Measurements from ENCODE around the gene CRLF1. TPM values are rescaled to one million over a fixed set of nuclear protein-coding genes. Genes with fewer than 3 reads are reported as not detected.

The CRLF1 gene, protein sequence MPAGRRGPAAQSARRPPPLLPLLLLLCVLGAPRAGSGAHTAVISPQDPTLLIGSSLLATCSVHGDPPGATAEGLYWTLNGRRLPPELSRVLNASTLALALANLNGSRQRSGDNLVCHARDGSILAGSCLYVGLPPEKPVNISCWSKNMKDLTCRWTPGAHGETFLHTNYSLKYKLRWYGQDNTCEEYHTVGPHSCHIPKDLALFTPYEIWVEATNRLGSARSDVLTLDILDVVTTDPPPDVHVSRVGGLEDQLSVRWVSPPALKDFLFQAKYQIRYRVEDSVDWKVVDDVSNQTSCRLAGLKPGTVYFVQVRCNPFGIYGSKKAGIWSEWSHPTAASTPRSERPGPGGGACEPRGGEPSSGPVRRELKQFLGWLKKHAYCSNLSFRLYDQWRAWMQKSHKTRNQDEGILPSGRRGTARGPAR
- total RNA-seq (2022; extraction: Qiagen RNA extraction), result 3.8 to 8.7 TPM (median 5.1 TPM) in 5 replicates

DNA sequence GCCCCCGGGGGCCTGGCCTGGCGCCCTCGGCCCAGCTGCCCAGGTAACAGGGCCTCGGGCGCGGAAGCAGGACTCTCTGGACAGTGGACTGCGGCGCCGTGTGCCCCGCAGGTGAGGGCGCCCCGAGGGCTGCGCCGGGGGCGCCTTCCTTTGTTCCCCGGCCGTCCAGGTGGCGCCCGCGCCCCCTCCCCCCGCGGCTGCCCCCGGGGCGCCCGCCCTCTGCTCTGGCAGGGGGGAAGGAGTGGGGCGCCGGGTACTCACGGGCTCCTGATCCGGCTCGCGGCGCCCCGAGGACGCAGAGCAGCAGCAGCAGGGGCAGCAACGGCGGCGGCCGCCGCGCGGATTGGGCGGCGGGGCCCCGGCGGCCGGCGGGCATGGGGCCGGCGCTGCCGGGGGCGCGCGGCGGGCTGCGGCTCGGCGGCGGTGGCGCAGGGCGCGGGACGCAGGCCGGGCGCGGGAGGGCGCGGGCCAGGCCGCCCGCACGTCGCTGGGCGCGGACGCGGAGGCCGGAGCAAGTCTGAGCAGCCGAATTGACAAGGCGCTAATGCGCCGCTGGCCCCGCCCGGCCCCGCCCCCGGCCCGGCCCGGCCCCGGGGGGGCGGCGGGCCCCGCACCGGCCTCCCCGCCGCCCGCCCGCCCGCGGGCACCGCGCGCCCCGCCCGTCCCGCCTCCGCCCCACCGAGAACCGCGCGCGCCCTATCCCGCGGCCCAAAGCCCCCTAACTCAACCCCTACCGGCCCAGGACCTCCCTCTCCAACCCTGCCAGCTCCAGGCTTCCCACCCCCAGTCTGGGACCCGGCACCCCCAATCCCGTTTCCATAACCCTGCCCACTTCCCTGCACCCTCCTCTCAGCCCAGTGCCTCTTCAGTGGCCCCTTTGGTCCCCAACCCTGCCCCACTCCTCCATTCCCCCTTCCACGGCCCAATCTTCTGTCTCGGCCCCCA, at the start of gene CRLF1:
Gene CRLF1, minus strand, starts transcription at position 519 of the 945 bp plus-strand sequence. Its CDS starts 143 bp downstream, at position 376.

GRCh38 chr19:18636969-18637629, 30.5 kb upstream of the CRLF1 start, which contains the start of gene KLHL26:
KLHL26 (plus strand) TSS chr19:18637028; CDS start chr19:18637055, 27 bp downstream.

DNA sequence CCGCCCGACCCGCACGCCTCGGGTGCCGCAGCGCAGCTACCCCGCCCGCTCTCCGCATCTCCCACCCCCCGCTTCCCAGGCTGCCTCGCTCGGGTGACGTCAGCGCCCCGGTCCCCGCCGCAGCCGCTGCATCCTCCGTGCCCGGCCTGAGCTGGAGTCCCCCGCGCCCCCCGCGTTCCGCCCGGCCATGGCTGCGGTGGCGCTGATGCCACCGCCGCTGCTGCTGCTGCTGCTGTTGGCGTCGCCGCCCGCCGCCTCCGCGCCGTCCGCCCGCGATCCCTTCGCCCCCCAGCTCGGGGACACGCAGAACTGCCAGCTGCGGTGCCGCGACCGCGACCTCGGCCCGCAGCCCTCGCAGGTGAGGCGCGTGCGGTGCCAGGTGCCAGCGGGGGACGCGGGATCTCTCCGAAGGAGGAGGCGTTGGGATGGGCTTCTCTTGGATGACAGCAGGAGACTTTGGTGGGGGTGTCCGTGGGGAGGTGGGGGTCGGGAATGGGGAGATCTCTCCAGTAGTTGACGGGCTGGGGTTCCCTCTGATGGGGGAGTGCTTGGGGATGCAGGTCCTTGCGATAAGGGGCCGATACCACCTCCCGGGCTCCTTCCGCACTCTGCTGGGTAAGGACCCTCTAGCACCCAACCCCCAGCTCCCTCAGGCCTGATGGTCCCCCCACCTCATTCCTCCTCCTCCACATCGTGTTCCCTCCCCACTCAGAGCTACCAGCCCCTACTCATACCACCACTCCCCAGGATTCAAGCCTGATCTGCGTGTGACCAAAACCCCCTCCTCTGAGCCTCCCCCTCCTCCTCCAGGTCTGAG, 6.4 kb upstream of the CRLF1 start, which contains the start of gene TMEM59L:
Gene TMEM59L, plus strand, starts transcription at position 99 of the 817 bp plus-strand sequence. Its CDS starts 89 bp downstream, at position 188.

DNA sequence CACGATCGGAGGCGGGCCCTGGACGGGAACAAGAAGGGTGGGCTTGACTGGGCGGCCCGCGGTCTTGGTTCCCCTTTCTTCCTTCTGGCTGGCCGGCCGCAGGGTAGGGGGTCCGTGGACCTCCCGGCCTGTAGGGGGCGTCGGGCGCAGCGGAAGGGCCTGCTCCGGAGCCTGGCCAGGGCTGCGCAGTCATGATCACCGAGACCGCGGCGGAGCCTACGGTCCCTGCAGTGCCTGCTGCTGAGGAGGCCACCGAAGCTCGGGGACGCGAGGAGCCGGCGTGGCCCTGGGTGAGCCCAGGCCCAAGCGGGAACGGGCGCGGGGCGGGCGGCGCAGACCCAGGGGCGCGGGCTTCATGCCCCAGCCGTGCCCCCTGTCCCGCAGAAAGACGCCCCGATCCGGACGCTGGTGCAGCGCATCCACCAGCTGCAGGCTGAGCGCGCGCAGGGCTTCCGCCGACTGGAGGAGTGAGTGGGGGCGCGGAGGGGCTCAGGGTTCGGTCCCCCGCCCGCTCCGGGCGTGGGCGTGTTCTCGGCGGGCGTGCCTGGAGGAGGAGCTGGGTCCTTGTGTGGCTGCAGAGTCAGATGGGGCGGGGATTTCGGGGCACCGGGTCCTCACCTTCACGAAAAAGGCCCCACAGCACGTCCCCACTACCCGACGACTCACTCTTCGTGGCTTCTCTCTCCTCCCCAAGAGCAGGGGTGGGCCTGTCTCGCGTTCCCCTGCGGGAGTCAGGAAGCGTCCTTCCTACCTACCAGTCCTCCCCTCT, 17.8 kb downstream of the CRLF1 start, which contains the start of gene REX1BD:
Gene REX1BD, plus strand, starts transcription at position 188 of the 769 bp plus-strand sequence. Its CDS starts 4 bp downstream, at position 192.

DNA sequence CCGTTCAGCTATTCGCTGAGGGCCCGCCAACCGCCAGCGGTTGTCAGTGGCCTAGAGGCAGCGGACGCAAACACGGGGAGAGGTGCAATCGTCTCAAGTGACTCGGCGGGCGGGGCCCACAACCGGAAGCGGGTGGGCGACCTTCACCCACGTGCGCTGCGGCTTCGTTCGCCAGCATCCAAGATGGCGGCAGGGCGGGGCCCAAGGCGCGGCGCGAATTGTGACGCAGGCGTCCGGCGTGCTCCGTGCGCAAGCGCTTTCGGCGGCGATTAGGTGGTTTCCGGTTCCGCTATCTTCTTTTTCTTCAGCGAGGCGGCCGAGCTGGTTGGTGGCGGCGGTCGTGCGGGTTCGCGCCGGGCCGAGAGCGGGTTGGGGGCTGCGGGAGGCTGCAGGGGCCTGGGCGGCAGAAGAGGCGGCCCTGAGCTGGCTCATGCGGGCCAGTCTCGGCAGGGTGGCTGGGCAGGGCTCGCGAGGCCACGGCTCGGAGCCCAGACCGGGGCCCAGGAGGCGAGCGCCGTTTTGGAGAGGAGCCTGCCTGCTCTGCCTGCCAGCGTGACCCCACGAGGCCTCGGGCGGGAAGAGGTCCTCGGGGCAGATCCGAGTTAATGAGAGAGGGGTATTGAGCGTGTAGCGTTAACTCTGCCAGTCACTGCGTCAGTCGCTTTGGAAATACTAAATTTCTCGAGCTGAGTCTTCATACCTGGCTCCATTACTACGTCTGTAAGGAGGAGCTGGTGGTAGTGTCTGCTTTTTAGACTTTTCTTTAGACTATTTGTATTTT, 34.8 kb downstream of the CRLF1 start, which contains the start of gene UBA52:
Gene UBA52, plus strand, starts transcription at position 294 of the 781 bp plus-strand sequence. CDS start 1,444 bp downstream, outside the sequence.

GRCh38 chr19:18557411-18558201, 49.0 kb downstream of the CRLF1 start, which contains the start of gene KXD1:
KXD1 (plus strand) TSS chr19:18557870; CDS start chr19:18562057, 4,187 bp downstream.

Other genes with a start within 250 kb of the CRLF1 start
- gene GDF15, start 220.6 kb downstream of the CRLF1 start, total RNA-seq (2022; extraction: Qiagen RNA extraction), result 11.9 to 24.9 TPM (median 20.6 TPM) in 5 replicates
- gene LRRC25, start 209.2 kb downstream of the CRLF1 start, total RNA-seq (2022; extraction: Qiagen RNA extraction), result not detected in 5 replicates
- gene SSBP4, start 187.4 kb downstream of the CRLF1 start, total RNA-seq (2022; extraction: Qiagen RNA extraction), result 31.8 to 51.7 TPM (median 46.8 TPM) in 5 replicates
- 25.7 to 42.9 TPM (median 40.8 TPM) in 5 replicates for gene ISYNA1, start 168.7 kb downstream of the CRLF1 start, total RNA-seq (2022; extraction: Qiagen RNA extraction)
- 4.4 to 5.9 TPM (median 5.2 TPM) in 5 replicates for gene ELL, start 84.7 kb downstream of the CRLF1 start, total RNA-seq (2022; extraction: Qiagen RNA extraction)
- gene FKBP8, start 63.2 kb downstream of the CRLF1 start, total RNA-seq (2022; extraction: Qiagen RNA extraction), result 131 to 154 TPM (median 146 TPM) in 5 replicates
- gene KXD1, start 48.9 kb downstream of the CRLF1 start, total RNA-seq (2022; extraction: Qiagen RNA extraction), result 85.3 to 105 TPM (median 101 TPM) in 5 replicates
- 920 to 1,228 TPM (median 1,167 TPM) in 5 replicates for gene UBA52, start 34.9 kb downstream of the CRLF1 start, total RNA-seq (2022; extraction: Qiagen RNA extraction)
- 31.4 to 59.2 TPM (median 55.1 TPM) in 5 replicates for gene REX1BD, start 18.0 kb downstream of the CRLF1 start, total RNA-seq (2022; extraction: Qiagen RNA extraction)
- 3.8 to 7.0 TPM (median 5.9 TPM) in 5 replicates for gene TMEM59L, start 6.1 kb upstream of the CRLF1 start, total RNA-seq (2022; extraction: Qiagen RNA extraction)
- 3.7 to 5.5 TPM (median 3.9 TPM) in 5 replicates for gene KLHL26, start 30.2 kb upstream of the CRLF1 start, total RNA-seq (2022; extraction: Qiagen RNA extraction)
- gene CRTC1, start 76.9 kb upstream of the CRLF1 start, total RNA-seq (2022; extraction: Qiagen RNA extraction), result 3.2 to 4.6 TPM (median 3.7 TPM) in 5 replicates
- gene COMP, start 184.5 kb upstream of the CRLF1 start, total RNA-seq (2022; extraction: Qiagen RNA extraction), result 0.09 to 0.27 TPM (median 0.21 TPM) in 5 replicates
- gene UPF1, start 225.2 kb upstream of the CRLF1 start, total RNA-seq (2022; extraction: Qiagen RNA extraction), result 38.3 to 42.6 TPM (median 41.3 TPM) in 5 replicates